Dendritic cell treated with granulocyte-macrophage colony-stimulating factor and Interleukin-4, amounts not matched to agents 40 ng/mL and 50 ng/mL, for 4 days (primary cell): ENCODE data around the gene EPN2.

Experiments used
- H3K27ac Mint-ChIP-seq: one replicate; pipeline ENCODE4 v1.8.0; 2022; ENCODE audit warnings: mild to moderate bottlenecking, mixed read lengths
- H3K27me3 Mint-ChIP-seq: one replicate; pipeline ENCODE4 v1.8.0; 2022; ENCODE audit warnings: mild to moderate bottlenecking, mixed read lengths
- H3K36me3 Mint-ChIP-seq: one replicate; pipeline ENCODE4 v1.8.0; 2022; ENCODE audit warnings: low read depth, mixed read lengths
- H3K4me1 Mint-ChIP-seq: one replicate; pipeline ENCODE4 v1.8.0; 2022; ENCODE audit warnings: low read depth, mixed read lengths
- H3K4me3 Mint-ChIP-seq: one replicate; pipeline ENCODE4 v1.8.0; 2022; ENCODE audit warnings: mild to moderate bottlenecking, moderate library complexity, mixed read lengths
- H3K9me3 Mint-ChIP-seq: one replicate; pipeline ENCODE4 v1.8.0; 2022; ENCODE audit warnings: mixed read lengths
- intact Hi-C: fragments of 100-400 bp; cut with micrococcal nuclease; formaldehyde crosslinking; loops from one replicate; pipeline ENCODE4 v1.15.0; 2022

Gene EPN2

GRCh38 chr17:19361944-19362276 is 124.7 kb downstream of the EPN2 start:
- no peaks in the 10 kb centered on the region for H3K9me3 Mint-ChIP-seq
- peaks cover 69% of the 10 kb centered on the region for H3K27me3 Mint-ChIP-seq
- no peak overlapping the region for H3K27ac Mint-ChIP-seq
- no peaks in the 10 kb centered on the region for H3K36me3 Mint-ChIP-seq
- H3K4me3 Mint-ChIP-seq: peak overlapping the region; percentile 27
- intact Hi-C loops: loop anchor here (2.0 to 5.0 kb wide), 2 partner anchors 100 to 285 kb away; no protein-coding TSS in a partner anchor
- H3K4me1 Mint-ChIP-seq: no peaks in the 10 kb centered on the region

GRCh38 chr17:19362277-19363113 is 125.3 kb downstream of the EPN2 start, which contains the start of gene B9D1:
Gene B9D1 (minus strand): TSS chr17:19362723. CDS start chr17:19362569, 154 bp downstream.
- no peaks in the 10 kb centered on the region for H3K36me3 Mint-ChIP-seq
- intact Hi-C loops: loop anchor here (1.0 to 5.0 kb wide), 4 partner anchors 85 to 404 kb away; no protein-coding TSS in a partner anchor
- no peaks in the 10 kb centered on the region for H3K4me1 Mint-ChIP-seq

GRCh38 chr17:19363114-19363438 is 125.9 kb downstream of the EPN2 start:
- Mint-ChIP-seq H3K4me3 (peak overlapping the region; percentile 76), H3K27me3 (peaks cover 62% of the 10 kb centered on the region), H3K4me1 (no peaks in the 10 kb centered on the region), H3K36me3 (no peaks in the 10 kb centered on the region), H3K27ac (peak overlapping the region; percentile 53), H3K9me3 (no peaks in the 10 kb centered on the region)
- intact Hi-C loops: loop anchor here (1.0 to 5.0 kb wide), 4 partner anchors 84 to 403 kb away; no protein-coding TSS in a partner anchor

More at GRCh38 chr17:19362277-19363113, 125.3 kb downstream of the EPN2 start, which contains the start of gene B9D1:
- peaks cover 67% of the 10 kb centered on the region for H3K27me3 Mint-ChIP-seq
- H3K9me3 Mint-ChIP-seq: no peaks in the 10 kb centered on the region
- peak within 1 kb of the TSS; percentile 76 for H3K4me3 Mint-ChIP-seq
- peak within 1 kb of the TSS; percentile 53 for H3K27ac Mint-ChIP-seq

- Mint-ChIP-seq H3K27me3 (peaks cover 58% of the 10 kb centered on the region), H3K36me3 (no peaks in the 10 kb centered on the region), H3K4me1 (peaks cover 4% of the 10 kb centered on the region), H3K27ac (no peak overlapping the region), H3K4me3 (no peak overlapping the region), H3K9me3 (no peaks in the 10 kb centered on the region)
- intact Hi-C loops: loop anchor here (1.0 to 5.0 kb wide), 4 partner anchors 84 to 403 kb away; no protein-coding TSS in a partner anchor
These were observed 126.4 kb downstream of the EPN2 start for GRCh38 chr17:19363460-19364035.

- no peaks in the 10 kb centered on the region for H3K36me3 Mint-ChIP-seq
- intact Hi-C loops: loop anchor here (5.0 kb wide), 1 partner anchor 97 kb away; no protein-coding TSS in a partner anchor
- no peak overlapping the region for H3K4me3 Mint-ChIP-seq
- H3K9me3 Mint-ChIP-seq: no peaks in the 10 kb centered on the region
- H3K27me3 Mint-ChIP-seq: peaks cover 44% of the 10 kb centered on the region
- H3K4me1 Mint-ChIP-seq: peaks cover 18% of the 10 kb centered on the region
- no peak overlapping the region for H3K27ac Mint-ChIP-seq
These were observed 127.7 kb downstream of the EPN2 start for GRCh38 chr17:19364699-19365498.

- Mint-ChIP-seq H3K4me1 (peaks cover 23% of the 10 kb centered on the region), H3K36me3 (no peaks in the 10 kb centered on the region), H3K27me3 (peaks cover 39% of the 10 kb centered on the region), H3K27ac (no peak overlapping the region), H3K9me3 (no peaks in the 10 kb centered on the region), H3K4me3 (no peak overlapping the region)
- intact Hi-C loops: no loop called here
These were observed 128.3 kb downstream of the EPN2 start for GRCh38 chr17:19365499-19365817.

- H3K27ac Mint-ChIP-seq: no peak overlapping the region
- no peaks in the 10 kb centered on the region for H3K36me3 Mint-ChIP-seq
- peaks cover 29% of the 10 kb centered on the region for H3K4me1 Mint-ChIP-seq
- H3K9me3 Mint-ChIP-seq: no peaks in the 10 kb centered on the region
- intact Hi-C loops: no loop called here
- peaks cover 35% of the 10 kb centered on the region for H3K27me3 Mint-ChIP-seq
- no peak overlapping the region for H3K4me3 Mint-ChIP-seq
These were observed 128.9 kb downstream of the EPN2 start for GRCh38 chr17:19365833-19366636.

GRCh38 chr17:19366637-19366972 is 129.4 kb downstream of the EPN2 start:
- Mint-ChIP-seq H3K27me3 (peaks cover 31% of the 10 kb centered on the region), H3K36me3 (no peaks in the 10 kb centered on the region), H3K9me3 (no peaks in the 10 kb centered on the region), H3K4me1 (peaks cover 35% of the 10 kb centered on the region), H3K4me3 (no peak overlapping the region), H3K27ac (no peak overlapping the region)
- intact Hi-C loops: no loop called here

- H3K36me3 Mint-ChIP-seq: no peaks in the 10 kb centered on the region
- peak overlapping the region; percentile 65 for H3K27ac Mint-ChIP-seq
- H3K4me1 Mint-ChIP-seq: peaks cover 51% of the 10 kb centered on the region
These were observed 131.1 kb downstream of the EPN2 start for GRCh38 chr17:19368229-19368628.

GRCh38 chr17:19369107-19369778 is 132.1 kb downstream of the EPN2 start:
- intact Hi-C loops: no loop called here

More at GRCh38 chr17:19368229-19368628, 131.1 kb downstream of the EPN2 start:
- no peaks in the 10 kb centered on the region for H3K9me3 Mint-ChIP-seq
- H3K4me3 Mint-ChIP-seq: no peak overlapping the region
- intact Hi-C loops: no loop called here
- H3K27me3 Mint-ChIP-seq: peaks cover 26% of the 10 kb centered on the region

GRCh38 chr17:19369846-19370492 is 132.8 kb downstream of the EPN2 start:
- intact Hi-C loops: no loop called here
- H3K27ac Mint-ChIP-seq: peak overlapping the region; percentile 86
- H3K4me3 Mint-ChIP-seq: peak overlapping the region; percentile 21
- H3K27me3 Mint-ChIP-seq: peaks cover 14% of the 10 kb centered on the region
- peaks cover 61% of the 10 kb centered on the region for H3K4me1 Mint-ChIP-seq
- no peaks in the 10 kb centered on the region for H3K9me3 Mint-ChIP-seq
- H3K36me3 Mint-ChIP-seq: peaks cover 11% of the 10 kb centered on the region

More at GRCh38 chr17:19369107-19369778, 132.1 kb downstream of the EPN2 start:
- no peak overlapping the region for H3K4me3 Mint-ChIP-seq
- H3K27me3 Mint-ChIP-seq: peaks cover 21% of the 10 kb centered on the region
- H3K4me1 Mint-ChIP-seq: peaks cover 61% of the 10 kb centered on the region
- H3K9me3 Mint-ChIP-seq: no peaks in the 10 kb centered on the region
- H3K36me3 Mint-ChIP-seq: peaks cover 4% of the 10 kb centered on the region
- H3K27ac Mint-ChIP-seq: peak overlapping the region; percentile 86

- Mint-ChIP-seq H3K27ac (peak overlapping the region; percentile 86), H3K36me3 (peaks cover 11% of the 10 kb centered on the region), H3K4me1 (peaks cover 61% of the 10 kb centered on the region), H3K9me3 (no peaks in the 10 kb centered on the region), H3K4me3 (peak overlapping the region; percentile 21), H3K27me3 (peaks cover 10% of the 10 kb centered on the region)
- intact Hi-C loops: no loop called here
These were observed 133.4 kb downstream of the EPN2 start for GRCh38 chr17:19370493-19370960.
